Neural cell (in vitro differentiated cells): ENCODE measurements around the gene MRPS12. TPM values are rescaled to one million over a fixed set of nuclear protein-coding genes. Genes with fewer than 3 reads are reported as not detected.

Experiments used
- H2AFZ ChIP-seq: fragments of 200-600, 300-800 bp; sonication (generic), shearing (Covaris generic); 2 replicates; pipeline ENCODE4 v1.6.0; 2014; ENCODE audit warnings: low read depth, mild to moderate bottlenecking, antibody characterized with exemption, low read length, moderate library complexity
- H3F3A ChIP-seq: fragments of 200-600 bp; shearing (Covaris generic); 2 replicates; pipeline ENCODE4 v1.6.1; 2016; ENCODE audit warnings: mild to moderate bottlenecking, moderate library complexity, mixed read lengths, antibody characterized with exemption, low read length; ENCODE audit not compliant: insufficient read depth, poor library complexity, severe bottlenecking
- H3K27ac ChIP-seq: fragments of 200-600, 300-800 bp; sonication (generic), shearing (Covaris generic); 2 replicates; pipeline ENCODE4 v1.5.1; 2014; ENCODE audit warnings: mild to moderate bottlenecking, low read length, moderate library complexity
- H3K27me3 ChIP-seq: fragments of 300-800, 200-600 bp; sonication (generic), shearing (Covaris generic); 2 replicates; pipeline ENCODE4 v1.6.0; 2014; ENCODE audit warnings: mild to moderate bottlenecking, low read depth, low read length, moderate library complexity; ENCODE audit not compliant: insufficient read depth
- H3K36me3 ChIP-seq: fragments of 300-800, 200-600 bp; sonication (generic), shearing (Covaris generic); 2 replicates; pipeline ENCODE4 v1.5.1; 2014; ENCODE audit warnings: mild to moderate bottlenecking, antibody characterized with exemption, low read length, moderate library complexity; ENCODE audit not compliant: insufficient read depth
- H3K4me2 ChIP-seq: fragments of 300-800, 200-600 bp; sonication (generic), shearing (Covaris generic); 2 replicates; pipeline ENCODE4 v1.6.0; 2014; ENCODE audit warnings: mild to moderate bottlenecking, low read length
- H3K4me3 ChIP-seq: fragments of 300-800, 200-600 bp; sonication (generic), shearing (Covaris generic); 2 replicates; pipeline ENCODE4 v1.5.1; 2014; ENCODE audit warnings: mild to moderate bottlenecking, low read length, moderate library complexity
- H3K79me2 ChIP-seq: fragments of 200-600 bp; shearing (Covaris generic); replicated peaks from 2 replicates; pipeline ENCODE4 v1.6.0; 2014; ENCODE audit warnings: mild to moderate bottlenecking, low read length, moderate library complexity; ENCODE audit not compliant: insufficient read depth
- H3K9ac ChIP-seq: fragments of 300-800, 200-600 bp; sonication (generic), shearing (Covaris generic); 2 replicates; pipeline ENCODE4 v1.6.1; 2016; ENCODE audit warnings: mild to moderate bottlenecking, low read length, mixed read lengths
- H3K9me2 ChIP-seq: fragments of 200-600 bp; shearing (Covaris generic); 2 replicates; pipeline ENCODE4 v1.6.1; 2016; ENCODE audit warnings: mild to moderate bottlenecking, low read length, mixed read lengths; ENCODE audit not compliant: insufficient read depth
- H3K9me3 ChIP-seq: fragments of 200-600, 300-800 bp; sonication (generic), shearing (Covaris generic); 2 replicates; pipeline ENCODE4 v1.6.1; 2016; ENCODE audit warnings: mild to moderate bottlenecking, mixed run types, low read length, moderate library complexity, mixed read lengths
- H4K20me1 ChIP-seq: fragments of 200-600 bp; shearing (Covaris generic); 2 replicates; pipeline ENCODE4 v1.6.1; 2016; ENCODE audit warnings: mild to moderate bottlenecking, mixed run types; ENCODE audit not compliant: insufficient read depth
- CTCF ChIP-seq: fragments of 450-650 bp; IDR thresholded peaks from 2 replicates; pipeline ENCODE4 v1.5.1; 2014; ENCODE audit warnings: antibody characterized with exemption, mild to moderate bottlenecking, moderate library complexity; ENCODE audit not compliant: poor library complexity, severe bottlenecking
- EP300 ChIP-seq: fragments of 450-650 bp; conservative IDR thresholded peaks from 2 replicates; pipeline ENCODE4 v1.6.1; 2014; ENCODE audit warnings: antibody characterized with exemption, mild to moderate bottlenecking, moderate library complexity; ENCODE audit not compliant: poor library complexity, severe bottlenecking
- EZH2 ChIP-seq: fragments of 200-600, 300-800 bp; shearing (Covaris generic), sonication (generic); IDR thresholded peaks from 2 replicates; pipeline ENCODE4 v1.6.1; 2014; ENCODE audit warnings: antibody characterized with exemption, low read length, borderline replicate concordance, mild to moderate bottlenecking; ENCODE audit not compliant: insufficient read depth, poor library complexity, severe bottlenecking
- MXI1 ChIP-seq: fragments of 450-650 bp; conservative IDR thresholded peaks from 2 replicates; pipeline ENCODE4 v1.6.1; 2014; ENCODE audit warnings: antibody characterized with exemption, mild to moderate bottlenecking; ENCODE audit not compliant: poor library complexity, severe bottlenecking
- POLR2AphosphoS5 ChIP-seq: IDR thresholded peaks from 2 replicates; pipeline ENCODE4 v1.6.1; 2012
- RAD21 ChIP-seq: fragments of 450-650 bp; conservative IDR thresholded peaks from 2 replicates; pipeline ENCODE4 v1.6.1; 2014; ENCODE audit warnings: antibody characterized with exemption, mild to moderate bottlenecking, moderate library complexity
- SMC3 ChIP-seq: fragments of 450-650 bp; conservative IDR thresholded peaks from 2 replicates; pipeline ENCODE4 v1.6.1; 2014; ENCODE audit warnings: antibody characterized with exemption, mild to moderate bottlenecking, moderate library complexity; ENCODE audit not compliant: poor library complexity
- TAF1 ChIP-seq: IDR thresholded peaks from 2 replicates; pipeline ENCODE4 v1.6.1; 2012; ENCODE audit warnings: low read depth
- polyA plus RNA-seq: library from polyadenylated mRNA; depleted of rRNA; stranded (reverse); fragments of >200 nt; gene quantifications from 2 replicates; pipeline ENCODE4 v1.2.3, GENCODE V29; 2014
- TF ChIP-seq, protein P1 (sequence below): IDR thresholded peaks from 2 replicates; pipeline ENCODE4 v1.6.1; 2012; ENCODE audit warnings: borderline replicate concordance

Gene MRPS12
- polyA plus RNA-seq, 1 donor from 2014 or later, result 30.0 TPM

DNA sequence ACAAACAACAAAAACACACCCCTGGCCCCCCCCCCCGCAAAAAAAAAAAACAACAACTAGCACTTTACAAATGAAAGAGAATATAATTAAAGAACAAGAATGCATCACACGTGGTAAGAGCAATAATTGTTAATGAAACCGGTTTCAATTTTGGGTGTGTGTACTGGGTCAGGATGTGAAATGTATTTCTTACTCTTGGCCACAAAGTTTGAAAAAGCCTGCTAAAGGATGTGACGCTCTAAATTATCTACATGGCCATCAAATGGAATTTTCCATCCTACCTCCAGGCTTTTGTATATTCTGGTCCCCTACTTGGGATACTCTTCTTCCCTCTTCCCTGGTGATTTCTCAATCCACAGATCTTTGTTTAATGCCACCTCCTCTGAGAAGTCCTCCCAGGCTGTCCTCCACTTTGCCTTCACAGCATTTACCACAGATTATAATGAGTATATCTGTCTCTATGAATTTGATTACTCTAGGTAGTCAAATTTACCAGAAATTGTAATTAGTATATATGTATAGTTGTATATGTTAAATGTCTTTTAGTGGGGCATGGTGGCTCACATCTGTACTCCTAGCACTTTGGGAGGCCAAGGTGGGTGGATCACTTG lies 2.2 kb upstream of the MRPS12 start:
- H3K27ac ChIP-seq, result no peak overlapping the region
- no peak overlapping the region for H3K4me3 ChIP-seq
- no peaks in the 10 kb centered on the region for H3K9me3 ChIP-seq
- H4K20me1 ChIP-seq, result no peaks in the 10 kb centered on the region
- H3F3A ChIP-seq, result no peaks in the 10 kb centered on the region
- peaks cover 12% of the 10 kb centered on the region for H3K79me2 ChIP-seq
- H3K4me2 ChIP-seq, result no peak overlapping the region
- no peaks in the 10 kb centered on the region for H3K27me3 ChIP-seq
- H3K9ac ChIP-seq, result no peak overlapping the region
- no peaks in the 10 kb centered on the region for H3K36me3 ChIP-seq
- H2AFZ ChIP-seq, result no peak overlapping the region
- no peaks in the 10 kb centered on the region for H3K9me2 ChIP-seq
- TF ChIP-seq CTCF (no peak), SMC3 (no peak), EP300 (no peak), RAD21 (no peak), EZH2 (no peak), POLR2AphosphoS5 (no peak), MXI1 (no peak), TAF1 (no peak)
- TF ChIP-seq, protein P1, sequence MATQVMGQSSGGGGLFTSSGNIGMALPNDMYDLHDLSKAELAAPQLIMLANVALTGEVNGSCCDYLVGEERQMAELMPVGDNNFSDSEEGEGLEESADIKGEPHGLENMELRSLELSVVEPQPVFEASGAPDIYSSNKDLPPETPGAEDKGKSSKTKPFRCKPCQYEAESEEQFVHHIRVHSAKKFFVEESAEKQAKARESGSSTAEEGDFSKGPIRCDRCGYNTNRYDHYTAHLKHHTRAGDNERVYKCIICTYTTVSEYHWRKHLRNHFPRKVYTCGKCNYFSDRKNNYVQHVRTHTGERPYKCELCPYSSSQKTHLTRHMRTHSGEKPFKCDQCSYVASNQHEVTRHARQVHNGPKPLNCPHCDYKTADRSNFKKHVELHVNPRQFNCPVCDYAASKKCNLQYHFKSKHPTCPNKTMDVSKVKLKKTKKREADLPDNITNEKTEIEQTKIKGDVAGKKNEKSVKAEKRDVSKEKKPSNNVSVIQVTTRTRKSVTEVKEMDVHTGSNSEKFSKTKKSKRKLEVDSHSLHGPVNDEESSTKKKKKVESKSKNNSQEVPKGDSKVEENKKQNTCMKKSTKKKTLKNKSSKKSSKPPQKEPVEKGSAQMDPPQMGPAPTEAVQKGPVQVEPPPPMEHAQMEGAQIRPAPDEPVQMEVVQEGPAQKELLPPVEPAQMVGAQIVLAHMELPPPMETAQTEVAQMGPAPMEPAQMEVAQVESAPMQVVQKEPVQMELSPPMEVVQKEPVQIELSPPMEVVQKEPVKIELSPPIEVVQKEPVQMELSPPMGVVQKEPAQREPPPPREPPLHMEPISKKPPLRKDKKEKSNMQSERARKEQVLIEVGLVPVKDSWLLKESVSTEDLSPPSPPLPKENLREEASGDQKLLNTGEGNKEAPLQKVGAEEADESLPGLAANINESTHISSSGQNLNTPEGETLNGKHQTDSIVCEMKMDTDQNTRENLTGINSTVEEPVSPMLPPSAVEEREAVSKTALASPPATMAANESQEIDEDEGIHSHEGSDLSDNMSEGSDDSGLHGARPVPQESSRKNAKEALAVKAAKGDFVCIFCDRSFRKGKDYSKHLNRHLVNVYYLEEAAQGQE, result no peak

GRCh38 chr19:38929929-38930775 lies 592 bp upstream of the MRPS12 start, which contains the start of gene SARS2:
TSS of gene SARS2 (minus strand) at chr19:38930763. CDS start at chr19:38930736, 27 bp downstream.
- H3K4me2 ChIP-seq, result peak within 1 kb of the TSS; percentile 90
- no peaks in the 10 kb centered on the region for H3K27me3 ChIP-seq
- H3K4me3 ChIP-seq, result peak within 1 kb of the TSS; percentile 71
- H3K9me2 ChIP-seq, result no peaks in the 10 kb centered on the region
- peak; percentile 100 for TF ChIP-seq CTCF
- peak; percentile 44 for TF ChIP-seq TAF1
- TF ChIP-seq EZH2, result no peak
- TF ChIP-seq RAD21, result peak; percentile 89
- TF ChIP-seq, protein P1, result peak; percentile 56
- peak; percentile 98 for TF ChIP-seq SMC3
- TF ChIP-seq MXI1, result peak; percentile 97
- TF ChIP-seq EP300, result peak; percentile 77
- TF ChIP-seq POLR2AphosphoS5, result peak; percentile 92
- no peaks in the 10 kb centered on the region for H3K9me3 ChIP-seq
- H3K79me2 ChIP-seq, result peaks cover 12% of the 10 kb centered on the region
- no peaks in the 10 kb centered on the region for H4K20me1 ChIP-seq
- H2AFZ ChIP-seq, result peak within 1 kb of the TSS; percentile 61
- no peaks in the 10 kb centered on the region for H3F3A ChIP-seq
- H3K27ac ChIP-seq, result peak within 1 kb of the TSS; percentile 86
- peak within 1 kb of the TSS; percentile 80 for H3K9ac ChIP-seq
- no peaks in the 10 kb centered on the region for H3K36me3 ChIP-seq
